Endothelial cell of coronary artery (primary cell): Measurements from ENCODE around the gene GPX5. TPM values are rescaled to one million over a fixed set of nuclear protein-coding genes. Genes with fewer than 3 reads are reported as not detected.

ENCODE experiments used
- total RNA-seq: library from RNA; depleted of rRNA; stranded (reverse); fragments of >200 nt; gene quantifications from 2 replicates; pipeline ENCODE4 v1.2.3, GENCODE V29; 2014

GPX5 gene
- total RNA-seq = not detected in 2 replicates

GRCh38 chr6:28525496-28526039 lies at the start of gene GPX5:
TSS of gene GPX5 (plus strand) at chr6:28525881. CDS start at chr6:28526014, 133 bp downstream.

GRCh38 chr6:28515676-28516075 lies 10.0 kb upstream of the GPX5 start, which contains the start of gene GPX6:
TSS of gene GPX6 (minus strand) at chr6:28515793. CDS start at chr6:28515743, 50 bp downstream.

Other genes starting within 250 kb of the GPX5 start
- gene PGBD1, start 244.3 kb upstream of the GPX5 start, total RNA-seq = 5.9 and 7.1 TPM in 2 replicates
- 13.4 and 17.3 TPM in 2 replicates for gene ZSCAN31, start 189.7 kb upstream of the GPX5 start, total RNA-seq
- gene ZKSCAN3, start 175.9 kb upstream of the GPX5 start, total RNA-seq = 3.9 and 6.1 TPM in 2 replicates
- gene ZSCAN12, start 126.1 kb upstream of the GPX5 start, total RNA-seq = 2.7 and 6.3 TPM in 2 replicates
- gene ZSCAN23, start 82.4 kb upstream of the GPX5 start, total RNA-seq = 0.18 and 1.9 TPM in 2 replicates
- not detected in 2 replicates for gene GPX6, start 10.1 kb upstream of the GPX5 start, total RNA-seq